Inflammatory macrophage treated with lipopolysaccharide for 4 hours (primary cell): Measurements from ENCODE around the gene SETD2.
"Not testable (repeated sequence)": the region's sequence is repeated elsewhere in the genome, so short reads cannot be mapped to it uniquely, and the experiment has no call there.

Experiments
- DNase-seq: peaks from one replicate; pipeline ENCODE4 v3.0.0-alpha.2; 2020

The SETD2 gene

GRCh38 chr3:47031041-47031440 is 132.9 kb downstream of the SETD2 start:
- DNase-seq = peak; percentile 70

GRCh38 chr3:47028667-47029066 is 135.2 kb downstream of the SETD2 start:
- DNase-seq = no peak

- no peak for DNase-seq
These were observed 135.8 kb downstream of the SETD2 start for GRCh38 chr3:47028146-47028545.

GRCh38 chr3:47026432-47026831 is 137.5 kb downstream of the SETD2 start:
- DNase-seq = not testable (repeated sequence)

GRCh38 chr3:47024932-47025331 is 139.0 kb downstream of the SETD2 start:
- no peak for DNase-seq

- no peak for DNase-seq
These were observed 141.3 kb downstream of the SETD2 start for GRCh38 chr3:47022641-47023071.

- no peak for DNase-seq
These were observed 143.6 kb downstream of the SETD2 start for GRCh38 chr3:47020311-47020710.

- DNase-seq = no peak
These were observed 144.7 kb downstream of the SETD2 start for GRCh38 chr3:47019201-47019600.

- no peak for DNase-seq
These were observed 145.7 kb downstream of the SETD2 start for GRCh38 chr3:47018269-47018611.

- no peak for DNase-seq
These were observed 146.2 kb downstream of the SETD2 start for GRCh38 chr3:47017504-47018268.

GRCh38 chr3:47016934-47017435 is 146.9 kb downstream of the SETD2 start:
- DNase-seq = peak; percentile 46

- DNase-seq = no peak
These were observed 147.6 kb downstream of the SETD2 start for GRCh38 chr3:47016086-47016933.

- DNase-seq = no peak
These were observed 148.8 kb downstream of the SETD2 start for GRCh38 chr3:47015151-47015550.

- DNase-seq = no peak
These were observed 149.9 kb downstream of the SETD2 start for GRCh38 chr3:47014036-47014435.

- no peak for DNase-seq
These were observed 150.7 kb downstream of the SETD2 start for GRCh38 chr3:47013231-47013630.

- DNase-seq = no peak
These were observed 151.3 kb downstream of the SETD2 start for GRCh38 chr3:47012342-47013230.

GRCh38 chr3:47011371-47011770 is 152.5 kb downstream of the SETD2 start:
- DNase-seq = no peak

- DNase-seq = no peak
These were observed 153.0 kb downstream of the SETD2 start for GRCh38 chr3:47010910-47011309.

GRCh38 chr3:47010111-47010712 is 153.7 kb downstream of the SETD2 start:
- DNase-seq = no peak

GRCh38 chr3:47009225-47010110 is 154.4 kb downstream of the SETD2 start:
- DNase-seq = peak; percentile 67

- DNase-seq = no peak
These were observed 155.1 kb downstream of the SETD2 start for GRCh38 chr3:47008851-47009224.
